Stimulated activated CD8-positive, alpha-beta memory T cell treated with anti-CD3 and anti-CD28 coated beads, Interleukin-12 subunit alpha, Interleukin-12 subunit beta, amount 100 ng/mL, for 24 hours (primary cell): ENCODE results near the gene MYH6.
"Not testable (repeated sequence)": the region's sequence is repeated elsewhere in the genome, so short reads cannot be mapped to it uniquely, and the experiment has no call there.

Experiments
- DNase-seq: peaks from one replicate; pipeline ENCODE4 v3.0.0-alpha.2; 2020; ENCODE audit errors: extremely low read depth

The MYH6 gene

DNA sequence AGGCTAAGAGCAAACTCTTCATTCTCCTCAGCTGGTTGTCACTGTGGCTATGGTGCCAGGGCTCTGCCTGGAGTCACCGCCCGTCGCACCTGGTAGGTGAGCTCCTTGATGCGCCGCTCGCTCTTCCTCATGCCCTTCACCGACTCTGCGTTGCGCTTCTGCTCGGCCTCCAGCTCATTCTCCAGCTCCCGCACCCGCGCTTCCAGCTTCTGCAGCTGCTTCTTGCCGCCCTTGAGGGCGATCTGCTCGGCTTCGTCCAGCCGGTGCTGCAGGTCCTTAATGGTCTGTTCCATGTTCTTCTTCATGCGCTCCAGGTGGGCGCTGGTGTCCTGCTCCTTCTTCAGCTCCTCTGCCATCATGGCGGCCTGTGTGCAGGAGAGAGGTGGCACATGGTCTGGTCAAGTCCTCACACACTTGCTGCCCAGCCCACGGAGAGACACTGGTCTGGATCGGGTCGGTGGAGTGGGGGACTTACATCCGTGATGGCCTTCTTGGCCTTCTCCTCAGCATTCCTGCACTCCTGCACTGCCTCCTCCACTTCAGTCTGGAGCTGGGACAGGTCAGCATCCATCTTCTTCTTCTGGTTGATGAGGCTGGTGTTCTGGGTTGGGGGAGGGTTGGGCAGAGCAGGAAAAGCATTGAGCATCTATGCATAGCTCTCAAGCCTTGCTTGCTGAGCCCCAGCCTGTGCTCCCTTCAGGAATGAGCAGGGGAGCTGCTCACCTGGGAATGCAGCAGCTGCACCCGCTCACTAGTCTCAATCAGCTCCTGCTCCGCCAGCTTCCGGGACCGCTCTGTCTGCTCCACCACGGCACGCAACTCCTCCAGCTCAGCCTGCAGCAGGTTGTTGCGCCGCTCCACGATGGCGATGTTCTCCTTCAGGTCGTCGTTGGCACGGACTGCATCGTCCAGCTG lies 7.1 kb upstream of the MYH6 start:
- DNase-seq = no peak

DNA sequence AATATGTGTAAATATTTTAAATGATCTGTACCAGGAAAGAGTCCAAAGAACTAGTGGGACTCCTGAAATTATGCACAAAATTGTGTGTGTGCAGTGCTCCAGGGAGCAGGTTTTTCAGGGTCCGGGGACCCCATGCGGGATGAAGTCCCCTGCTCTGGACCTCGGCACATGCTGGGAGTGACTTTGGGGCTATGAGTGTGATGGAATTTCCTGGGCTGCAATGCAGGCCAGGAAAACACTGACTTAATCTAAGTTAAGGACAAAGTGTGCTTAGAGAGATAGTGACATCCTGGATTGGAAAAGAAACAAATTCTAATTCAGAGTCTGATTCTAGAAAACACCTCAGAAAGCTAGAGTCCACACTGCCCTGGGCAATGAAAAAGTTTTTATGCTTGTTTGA lies 6.2 kb upstream of the MYH6 start:
- DNase-seq = no peak

DNA sequence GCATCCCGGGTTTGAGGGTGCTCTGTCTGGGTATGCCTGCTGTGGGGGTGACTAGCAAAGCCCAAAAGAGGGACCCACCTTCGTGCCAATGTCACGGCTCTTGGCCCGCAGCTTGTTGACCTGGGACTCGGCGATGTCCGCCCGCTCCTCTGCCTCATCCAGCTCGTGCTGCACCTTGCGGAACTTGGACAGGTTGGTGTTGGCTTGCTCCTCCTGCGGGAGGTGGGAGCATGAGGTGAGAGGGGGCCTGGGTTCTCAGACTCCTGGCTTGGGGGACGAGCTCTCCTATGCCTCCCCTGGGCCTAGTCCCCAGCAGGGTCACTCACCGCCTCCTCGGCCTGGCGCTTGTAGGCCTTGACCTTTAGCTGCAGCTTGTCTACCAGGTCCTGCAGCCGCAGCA lies 5.6 kb upstream of the MYH6 start:
- DNase-seq = no peak

DNA sequence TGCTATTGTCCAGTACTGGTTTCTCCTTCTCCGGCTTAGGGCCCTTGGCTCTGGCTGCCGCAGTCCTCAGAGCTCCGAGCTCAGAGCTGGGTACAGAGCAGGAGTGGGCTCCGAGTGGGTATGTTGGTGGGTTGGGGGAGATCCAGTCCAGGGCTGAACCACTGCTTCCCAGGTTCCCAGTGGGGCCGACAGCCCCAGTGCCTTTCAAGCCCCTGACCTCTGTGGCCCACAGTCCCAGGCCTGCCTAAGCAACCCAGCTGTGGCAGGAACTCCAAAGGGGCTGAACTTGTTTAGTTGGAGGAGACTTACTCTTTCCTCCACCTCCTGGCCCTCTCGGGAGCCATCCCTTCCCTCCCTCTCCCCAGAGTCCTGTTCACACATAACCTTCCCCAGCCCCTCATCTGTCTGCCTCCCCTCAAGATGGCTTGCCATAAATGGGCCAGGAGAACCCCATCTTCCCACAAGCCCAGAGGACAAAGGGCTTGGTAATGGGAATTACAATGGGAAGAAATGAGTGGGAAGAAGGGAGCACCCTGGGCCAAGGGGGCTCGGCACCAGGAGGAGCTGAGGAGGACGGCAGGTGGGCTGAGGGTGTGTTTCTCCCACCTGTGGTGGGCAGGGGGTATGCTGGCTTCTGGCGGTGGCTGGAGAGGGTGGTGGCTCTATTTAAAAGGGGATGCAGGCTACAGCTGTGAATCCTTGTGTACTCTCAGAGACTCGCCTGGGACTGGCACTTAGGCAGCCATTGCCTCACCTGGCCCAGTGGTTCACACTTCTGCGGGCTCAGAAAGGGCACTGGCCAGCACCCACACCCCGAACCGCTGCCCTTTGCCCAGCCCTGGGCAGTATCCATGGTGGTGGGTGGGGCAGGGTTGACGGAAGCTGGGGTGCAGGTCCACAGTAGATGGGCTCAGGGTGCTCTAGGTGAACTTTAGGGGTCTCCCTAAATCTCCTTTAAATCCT lies 3.8 kb upstream of the MYH6 start:
- no peak for DNase-seq

DNA sequence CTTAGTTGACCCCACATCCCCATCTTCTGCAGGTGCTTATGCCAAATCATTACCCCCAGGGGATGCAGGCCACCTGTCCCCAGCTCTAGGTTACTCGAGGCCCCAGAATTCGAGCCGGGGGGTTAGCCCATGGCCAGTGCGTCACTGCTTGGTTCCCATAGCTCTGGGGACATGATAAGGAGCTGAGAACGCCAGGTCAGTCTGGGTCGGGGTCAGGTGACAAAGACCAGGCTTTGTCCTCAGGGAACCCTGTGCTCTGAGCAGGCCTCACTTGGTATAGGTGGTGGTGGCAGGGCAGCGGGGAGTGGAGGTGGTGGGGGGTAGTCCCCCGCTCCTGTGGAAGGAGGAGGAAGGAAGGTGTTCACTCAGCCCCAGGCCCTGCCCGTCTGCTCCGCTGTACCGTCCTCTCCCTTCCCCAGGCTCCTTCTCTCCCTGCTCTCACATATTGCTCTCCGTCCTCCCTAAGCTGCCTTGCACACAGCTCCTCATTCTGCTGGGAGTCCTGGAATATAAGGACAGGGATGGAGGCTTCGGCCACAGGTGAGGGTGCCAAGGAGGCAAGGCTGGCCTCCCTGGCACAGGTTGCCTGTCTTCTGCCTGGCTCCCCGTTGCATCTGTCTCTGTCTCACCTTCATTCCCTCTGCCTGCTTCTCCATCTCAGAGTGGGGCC lies 2.0 kb upstream of the MYH6 start:
- DNase-seq = no peak

DNA sequence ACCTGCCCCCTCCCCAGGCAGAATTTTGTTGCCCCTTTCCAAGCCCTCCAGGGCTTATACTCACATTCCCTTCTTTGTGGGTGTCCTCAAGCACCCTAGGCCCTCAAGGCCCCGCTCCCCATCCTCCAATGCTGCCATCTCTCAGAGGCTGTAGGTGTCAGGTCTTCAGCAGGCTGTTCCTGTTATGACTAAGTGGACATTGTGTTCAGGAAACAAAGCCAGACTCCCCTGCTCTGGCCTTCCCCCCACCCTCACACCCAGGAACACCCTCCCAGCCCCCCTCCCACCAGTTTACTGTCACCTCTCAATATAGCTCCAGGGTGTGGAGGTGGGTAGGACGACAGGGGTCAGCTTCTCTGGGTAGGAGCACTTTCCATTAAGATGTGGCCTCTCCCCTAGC lies 1.4 kb upstream of the MYH6 start:
- DNase-seq = no peak

DNA sequence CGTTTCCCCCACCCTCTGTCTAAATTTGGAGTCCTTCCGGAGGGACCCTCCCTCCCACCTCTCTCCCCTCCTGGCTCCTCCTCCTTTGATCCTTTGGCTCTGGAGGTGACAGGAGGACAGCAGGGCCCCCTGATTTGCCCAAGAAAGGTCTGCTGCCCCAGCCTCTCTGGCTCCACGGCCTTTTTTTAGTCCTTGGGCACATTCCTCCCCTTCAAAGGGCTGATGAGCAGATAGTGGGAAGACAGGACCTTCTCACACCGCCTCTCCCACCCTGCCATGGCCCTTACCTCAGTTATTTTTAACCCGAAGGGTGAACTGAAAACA lies 196 bp upstream of the MYH6 start:
- DNase-seq = no peak

DNA sequence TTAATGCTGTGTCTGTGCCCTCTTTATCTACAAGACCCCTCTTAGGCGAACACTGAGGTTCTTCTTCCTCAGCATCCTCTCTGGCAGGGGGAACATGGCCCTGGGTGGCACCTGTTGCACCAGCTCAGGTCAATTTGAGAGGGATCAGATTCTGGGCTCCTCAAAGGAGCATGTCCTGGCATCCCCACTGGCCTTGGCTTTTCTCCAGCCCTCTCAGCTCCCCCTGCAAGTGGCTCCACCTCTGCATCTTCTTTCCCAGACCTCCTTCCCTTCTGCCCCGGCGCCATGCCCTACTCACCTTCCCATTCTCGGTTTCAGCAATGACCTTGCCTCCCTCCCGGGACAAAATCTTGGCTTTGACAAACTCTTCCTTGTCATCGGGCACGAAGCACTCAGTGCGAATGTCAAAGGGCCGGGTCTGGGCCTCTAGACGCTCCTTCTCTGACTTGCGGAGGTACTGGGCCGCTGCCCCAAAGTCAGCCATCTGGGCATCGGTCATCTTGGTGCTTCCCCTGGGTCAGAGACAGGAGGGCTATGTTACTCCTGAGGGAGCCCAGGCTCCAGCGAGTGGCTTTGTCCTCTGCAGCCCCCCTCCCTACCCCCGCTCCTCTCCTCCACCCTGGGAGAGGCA lies 1.2 kb downstream of the MYH6 start:
- no peak for DNase-seq

DNA sequence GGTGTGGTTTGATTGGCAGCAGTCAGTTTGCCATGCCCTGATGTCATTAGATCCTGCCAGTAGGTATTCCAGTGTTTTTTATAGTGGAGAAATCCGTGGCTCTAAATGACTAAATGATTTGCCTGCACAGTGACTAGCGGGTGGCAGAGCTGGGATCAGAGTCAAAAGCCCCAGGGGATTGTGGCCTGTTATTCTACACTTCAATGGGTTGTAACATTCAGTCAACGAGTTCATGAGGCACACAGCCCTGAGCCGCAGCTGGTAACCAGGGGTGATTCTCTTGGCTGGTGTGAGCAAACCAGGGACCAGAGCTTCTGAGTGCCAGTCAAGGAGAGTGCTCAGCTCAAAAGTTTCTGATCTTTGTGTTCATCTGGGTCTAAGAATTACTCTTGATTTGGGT lies 1.8 kb downstream of the MYH6 start:
- DNase-seq = no peak

DNA sequence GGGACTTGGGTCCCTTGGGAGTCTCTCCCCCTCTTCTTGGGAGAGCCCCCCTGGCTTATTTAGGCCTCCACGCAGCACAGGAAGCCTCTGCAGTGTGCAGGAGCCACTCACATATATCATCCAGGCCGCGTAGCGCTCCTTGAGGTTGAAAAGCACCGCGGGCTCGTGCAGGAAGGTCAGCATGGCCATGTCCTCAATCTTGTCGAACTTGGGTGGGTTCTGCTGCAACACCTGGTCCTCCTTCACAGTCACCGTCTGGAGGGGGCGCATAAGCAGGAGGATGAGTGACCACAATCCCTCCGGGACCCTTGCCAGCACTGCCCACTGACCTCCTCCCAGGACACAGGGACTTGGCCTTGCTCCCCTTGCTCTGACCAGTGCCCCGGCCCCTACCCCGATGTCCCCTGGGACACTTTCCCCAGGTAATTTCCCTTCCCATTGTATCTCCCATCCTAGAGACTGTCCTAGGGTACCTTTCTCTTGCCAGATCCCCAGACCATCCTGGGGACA lies 2.5 kb downstream of the MYH6 start:
- DNase-seq = no peak

DNA sequence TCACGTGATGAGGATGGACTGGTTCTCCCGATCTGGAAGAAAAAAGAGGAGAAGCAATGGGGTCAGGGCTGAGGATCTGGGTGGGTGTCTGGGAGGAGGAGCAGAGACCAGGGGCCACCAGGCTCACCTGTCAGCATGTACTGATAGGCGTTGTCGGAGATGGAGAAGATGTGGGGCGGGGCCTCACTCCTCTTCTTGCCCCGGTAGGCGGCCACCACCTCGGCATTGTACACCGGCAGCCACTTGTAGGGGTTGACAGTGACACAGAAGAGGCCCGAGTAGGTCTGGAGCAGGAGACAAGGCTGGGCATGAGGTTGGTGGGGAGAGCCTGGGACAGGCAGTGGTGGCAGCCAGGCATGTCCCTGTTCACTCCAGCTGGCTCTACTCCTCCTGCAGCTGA lies 3.0 kb downstream of the MYH6 start:
- no peak for DNase-seq

DNA sequence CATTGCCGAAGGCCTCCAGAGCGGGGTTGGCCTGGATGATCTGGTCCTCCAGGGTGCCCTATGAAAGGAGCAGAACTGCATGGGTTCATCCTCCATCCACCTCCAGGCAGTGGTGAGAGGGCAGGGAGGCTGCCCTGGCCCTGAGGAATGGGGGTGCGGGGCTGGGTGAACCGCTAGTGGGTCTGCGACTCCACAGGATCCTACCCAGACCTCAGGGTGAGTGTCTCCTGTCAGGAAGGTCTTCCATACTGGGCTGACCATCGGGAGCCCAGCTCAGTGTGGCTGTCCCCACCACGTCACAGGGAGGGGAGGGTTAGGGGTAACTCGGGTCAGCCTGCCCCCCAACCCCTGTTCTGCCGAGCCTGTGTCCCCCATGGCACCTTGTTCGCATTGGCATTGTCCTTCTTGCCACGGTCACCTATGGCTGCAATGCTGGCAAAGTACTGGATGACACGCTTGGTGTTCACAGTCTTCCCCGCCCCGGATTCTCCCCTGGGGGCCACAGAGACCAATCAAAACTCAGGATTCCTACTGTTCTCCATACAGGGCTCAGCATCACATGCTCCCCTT lies 3.7 kb downstream of the MYH6 start:
- no peak for DNase-seq

DNA sequence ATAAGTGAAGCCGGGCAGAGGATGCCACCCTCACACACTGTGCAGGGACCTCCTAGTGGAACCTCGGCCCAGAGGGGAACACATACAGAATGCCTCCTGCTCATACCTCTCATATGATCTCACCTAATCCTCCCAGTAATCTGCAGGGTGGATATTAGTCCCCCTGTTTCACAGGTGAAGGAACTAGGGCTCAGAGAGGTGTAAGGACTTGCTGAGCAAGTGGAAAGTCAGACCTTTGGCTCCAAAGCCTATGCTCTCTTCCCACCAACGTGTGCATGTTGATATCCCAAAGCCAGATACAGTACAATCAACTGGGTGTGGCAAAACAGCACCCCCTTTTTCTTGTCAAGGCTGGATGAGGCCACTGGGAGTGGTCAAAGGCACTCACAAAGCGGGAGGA lies 4.2 kb downstream of the MYH6 start:
- no peak for DNase-seq

DNA sequence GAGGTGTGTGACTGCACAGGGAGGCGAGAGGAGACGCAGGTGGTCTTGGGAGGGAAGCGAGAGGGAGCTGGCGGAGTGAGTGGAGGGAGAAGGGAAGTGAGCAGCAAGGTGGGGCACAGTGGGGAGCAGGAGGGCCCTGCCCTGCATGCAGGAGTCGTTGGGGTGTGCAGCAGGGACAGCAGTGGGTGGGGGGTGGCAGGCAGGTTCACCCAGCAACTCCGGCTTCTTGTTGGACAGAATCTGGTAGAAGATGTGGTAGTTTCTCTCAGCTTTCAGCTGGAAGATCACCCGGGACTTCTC lies 5.0 kb downstream of the MYH6 start:
- no peak for DNase-seq

DNA sequence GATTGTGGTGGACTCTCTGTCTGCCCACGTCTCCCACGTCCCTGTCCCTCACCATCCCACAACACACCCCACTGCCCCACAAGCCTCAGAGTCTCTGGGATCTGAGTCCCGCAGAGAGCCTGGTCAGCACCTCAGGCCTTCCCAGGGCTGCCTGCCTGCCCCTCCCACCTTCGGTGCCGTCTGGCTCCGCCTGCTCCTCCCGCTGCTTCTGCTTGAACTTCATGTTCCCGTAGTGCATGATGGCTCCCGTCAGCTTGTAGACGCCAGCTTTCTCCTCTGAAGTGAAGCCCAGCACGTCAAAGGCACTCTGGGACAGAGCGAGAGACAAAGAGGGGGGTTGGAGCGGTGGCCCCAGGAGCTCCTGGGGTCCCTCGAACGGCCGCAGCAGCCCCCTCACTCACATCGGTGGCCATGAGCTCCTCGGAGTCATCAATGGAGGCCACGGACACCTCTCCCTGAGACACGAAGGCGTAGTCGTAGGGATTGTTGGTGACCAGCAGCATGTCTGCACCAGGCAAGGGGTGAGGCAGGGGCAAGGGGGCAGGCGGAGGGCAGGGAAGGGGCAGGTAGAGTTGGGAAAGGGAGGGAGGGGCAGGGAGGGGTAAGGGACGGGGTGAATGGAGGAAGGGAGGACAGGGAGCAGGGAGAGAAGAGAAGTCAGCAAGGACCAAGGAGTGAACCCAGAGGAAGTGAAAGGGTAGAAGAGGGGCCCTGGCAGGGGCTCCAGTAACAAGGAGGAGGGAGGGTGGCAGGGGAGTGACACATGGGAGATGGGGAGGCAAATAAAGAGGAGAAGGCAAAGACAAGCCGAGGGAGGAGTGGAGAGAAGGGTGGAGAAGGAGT lies 5.6 kb downstream of the MYH6 start:
- DNase-seq = no peak

DNA sequence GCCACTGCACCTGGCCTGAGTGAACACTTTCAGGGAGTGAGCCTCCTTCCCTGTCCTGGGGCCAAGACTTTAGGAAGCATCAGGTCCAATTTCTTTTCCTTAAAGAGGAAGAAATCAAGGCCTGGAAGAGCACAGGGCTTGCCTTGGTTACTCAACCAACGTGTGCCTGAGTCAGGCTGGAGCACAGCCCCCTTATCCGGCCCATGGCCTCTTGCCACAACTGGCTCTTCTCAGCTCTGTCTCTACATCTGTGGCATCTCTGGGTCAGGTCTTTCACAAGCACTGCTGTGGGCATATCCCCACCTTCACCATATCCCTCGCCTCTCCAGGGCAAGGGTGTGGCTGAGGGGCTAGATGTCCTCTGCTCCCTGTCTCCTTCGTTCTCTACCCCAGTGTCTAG lies 6.8 kb downstream of the MYH6 start:
- no peak for DNase-seq

DNA sequence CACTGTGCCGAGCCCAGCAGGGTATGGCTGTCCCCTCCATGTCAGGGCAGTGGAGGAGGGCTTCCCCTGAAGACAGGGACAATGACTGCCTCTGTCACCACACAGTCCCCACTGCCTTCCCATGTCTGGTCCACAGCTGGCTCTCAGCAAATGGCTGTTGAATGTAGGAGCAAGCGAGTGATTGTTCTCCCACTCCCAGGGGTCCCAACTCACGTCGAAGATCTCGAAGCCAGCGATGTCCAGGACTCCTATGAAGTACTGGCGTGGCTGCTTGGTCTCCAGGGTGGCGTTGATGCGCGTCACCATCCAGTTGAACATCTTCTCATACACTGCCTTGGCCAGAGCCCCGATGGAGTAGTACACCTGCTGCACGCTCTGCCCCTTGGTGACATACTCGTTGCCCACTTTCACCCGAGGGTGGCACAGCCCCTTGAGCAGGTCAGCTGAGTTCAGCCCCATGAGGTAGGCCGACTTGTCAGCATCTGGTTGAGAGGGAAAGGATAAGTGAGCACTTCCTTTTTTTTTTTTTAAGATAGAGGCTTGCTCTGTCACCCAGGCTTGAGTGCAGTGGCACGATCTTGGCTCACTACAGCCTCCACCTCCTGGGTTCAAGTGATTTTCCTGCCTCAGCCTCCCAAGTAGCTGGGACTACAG lies 7.5 kb downstream of the MYH6 start:
- DNase-seq = not testable (repeated sequence)

DNA sequence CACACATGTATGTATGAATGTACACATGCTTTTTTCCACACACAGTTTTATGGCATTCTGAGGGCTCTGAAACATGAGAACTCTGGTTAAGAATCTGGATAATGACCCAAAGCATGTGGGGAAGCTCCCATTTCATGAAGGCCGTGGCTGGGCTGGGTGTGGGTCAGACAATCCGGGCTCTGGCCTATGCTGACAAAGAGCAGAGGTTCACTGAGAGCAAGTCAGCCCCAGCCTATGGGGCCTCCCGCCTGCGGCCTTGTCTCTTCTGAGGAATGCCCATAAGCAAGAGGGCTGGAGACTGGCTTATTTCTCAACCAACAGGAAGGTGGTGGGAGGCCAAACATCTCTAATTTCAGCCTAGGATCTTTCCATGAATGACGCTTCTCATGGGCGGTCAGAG lies 8.5 kb downstream of the MYH6 start:
- no peak for DNase-seq

DNA sequence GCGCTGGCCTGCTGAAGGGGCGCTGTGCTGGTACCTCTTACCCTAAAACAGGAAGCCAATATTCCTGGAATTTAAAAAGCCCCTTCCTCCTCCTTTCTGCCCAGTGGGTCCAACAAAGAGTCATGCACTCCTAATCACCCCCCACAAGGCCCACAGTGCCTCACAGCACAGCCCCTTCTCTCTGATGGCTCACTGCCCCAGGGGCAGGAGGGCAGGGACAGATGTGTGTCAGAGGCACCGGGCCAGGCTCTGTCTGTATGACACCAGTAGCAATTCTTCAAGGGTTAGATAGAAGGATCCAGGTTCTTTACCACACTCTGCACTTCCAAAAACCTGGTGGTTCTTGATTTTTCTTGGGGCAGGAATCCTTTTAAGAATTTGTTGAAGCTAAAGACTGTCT lies 8.9 kb downstream of the MYH6 start:
- no peak for DNase-seq

DNA sequence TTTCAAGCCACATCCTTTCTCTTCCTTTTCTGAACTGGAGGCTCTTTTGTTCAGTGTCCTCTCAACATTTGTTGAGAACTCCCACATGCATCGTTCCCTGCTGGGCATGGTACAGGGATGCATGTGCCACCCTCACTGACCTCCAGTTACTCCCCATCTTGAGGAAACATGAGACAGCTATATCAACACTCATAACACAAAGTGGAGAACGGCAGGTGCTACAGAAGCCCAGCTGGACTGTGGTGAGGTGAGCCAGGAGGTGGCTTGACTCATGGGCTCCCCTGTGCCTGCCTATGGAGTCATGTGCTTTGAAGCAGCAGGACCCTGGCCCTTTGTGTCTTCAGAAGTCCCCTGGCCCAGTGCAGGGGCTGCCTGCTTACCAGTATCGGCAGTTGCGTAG lies 9.7 kb downstream of the MYH6 start:
- DNase-seq = no peak
